IMR-90 (cell line): ENCODE results near the gene CHRNA1. TPM values are rescaled to one million over a fixed set of nuclear protein-coding genes. Genes with fewer than 3 reads are reported as not detected.

Experiments
- MAFK ChIP-seq: IDR thresholded peaks from 2 replicates; pipeline ENCODE4 v1.6.1; 2012; ENCODE audit warnings: low read depth, low read length, improper control_type of control experiment
- MAZ ChIP-seq: IDR thresholded peaks from 2 replicates; pipeline ENCODE4 v1.6.1; 2012; ENCODE audit warnings: low read depth, mild to moderate bottlenecking, low read length, improper control_type of control experiment, moderate library complexity, borderline replicate concordance
- POLR2A ChIP-seq: IDR thresholded peaks from 2 replicates; pipeline ENCODE4 v1.6.1; 2012; ENCODE audit warnings: mild to moderate bottlenecking, low read depth, low read length
- RCOR1 ChIP-seq: IDR thresholded peaks from 2 replicates; pipeline ENCODE4 v1.6.1; 2012; ENCODE audit warnings: mild to moderate bottlenecking, low read length, improper control_type of control experiment; ENCODE audit not compliant: insufficient replicate concordance
- polyA plus RNA-seq, 3 experiments: library from polyadenylated mRNA; depleted of rRNA; stranded (reverse); fragments of >200 nt; gene quantifications; 2 replicates each; pipeline ENCODE4 v1.2.3, GENCODE V29; 2012; ENCODE audit warnings: low replicate concordance in 1 of 3
- total RNA-seq: library from RNA; depleted of rRNA; stranded (reverse); fragments of >200 nt; gene quantifications from 2 replicates; pipeline ENCODE4 v1.2.3, GENCODE V29; 2012

CHRNA1 gene
- total and polyA plus RNA-seq, 2 of the 4 experiments (the other 2 are of a cell fraction) = 0.75 to 0.90 TPM

- peak; percentile 74 for TF ChIP-seq RCOR1
- peak; percentile 45; the same call in 1 of the 2 replicates for TF ChIP-seq POLR2A
- peak; percentile 78 for TF ChIP-seq MAZ
- peak; percentile 52; the same call in 1 of the 2 replicates for TF ChIP-seq MAFK
Observed at GRCh38 chr2:174778085-174778981, 14.1 kb upstream of the CHRNA1 start (continued).
